Activated naive CD8-positive, alpha-beta T cell treated with anti-CD3 and anti-CD28 coated beads, Interleukin-2, amount 10 ng/mL, durations not matched to agents 7 days and 5 days (primary cell): Measurements from ENCODE around the gene PTPRN2. TPM values are rescaled to one million over a fixed set of nuclear protein-coding genes. Genes with fewer than 3 reads are reported as not detected.

Experiments
- ATAC-seq: fragments of 150-1000 bp; cut with Tn5 transposase; one replicate; pipeline ENCODE4 v1.10.0; 2021; ENCODE audit warnings: low read depth, moderate library complexity
- POLR2A ChIA-PET: fragments of 350-600 bp; sonication (Branson Sonifier 250); formaldehyde crosslinking; loops from one replicate; lab custom pipeline; 2021; ENCODE audit warnings: antibody characterized with exemption; lab: Charles Lee
- DNase-seq: peaks from one replicate; pipeline ENCODE4 v3.0.0; 2021
- H3K27ac Mint-ChIP-seq: one replicate; pipeline ENCODE4 v1.8.0; 2022; ENCODE audit warnings: mild to moderate bottlenecking, mixed read lengths
- H3K27me3 Mint-ChIP-seq: one replicate; pipeline ENCODE4 v1.8.0; 2022; ENCODE audit warnings: mild to moderate bottlenecking, moderate library complexity, mixed read lengths
- H3K36me3 Mint-ChIP-seq: one replicate; pipeline ENCODE4 v1.8.0; 2021; ENCODE audit warnings: mild to moderate bottlenecking, mixed read lengths
- H3K4me1 Mint-ChIP-seq: one replicate; pipeline ENCODE4 v1.8.0; 2021; ENCODE audit warnings: mixed read lengths
- H3K4me3 Mint-ChIP-seq: one replicate; pipeline ENCODE4 v1.8.0; 2022; ENCODE audit warnings: mild to moderate bottlenecking, moderate library complexity, mixed read lengths
- H3K9me3 Mint-ChIP-seq: one replicate; pipeline ENCODE4 v1.8.0; 2021; ENCODE audit warnings: mixed read lengths
- total RNA-seq, 2 experiments: library from RNA; stranded (reverse); gene quantifications; one replicate each; pipeline ENCODE4 v1.2.3, GENCODE V29; 2021

Gene PTPRN2
- total RNA-seq, 2 experiments from 2014 or later = 4.5 to 4.9 TPM

GRCh38 chr7:158145370-158145769 is 442.3 kb downstream of the PTPRN2 start:
- Mint-ChIP-seq H3K27me3 (no peaks in the 10 kb centered on the region), H3K27ac (no peak overlapping the region), H3K9me3 (peaks cover 1% of the 10 kb centered on the region), H3K4me1 (no peaks in the 10 kb centered on the region), H3K36me3 (no peaks in the 10 kb centered on the region), H3K4me3 (no peak overlapping the region)
- POLR2A ChIA-PET = no interaction called here
- no peak for DNase-seq
- ATAC-seq = no peak

GRCh38 chr7:158143196-158144120 is 444.2 kb downstream of the PTPRN2 start:
- Mint-ChIP-seq H3K4me3 (no peak overlapping the region), H3K4me1 (no peaks in the 10 kb centered on the region), H3K27ac (no peak overlapping the region), H3K9me3 (peaks cover 1% of the 10 kb centered on the region), H3K36me3 (no peaks in the 10 kb centered on the region), H3K27me3 (no peaks in the 10 kb centered on the region)
- POLR2A ChIA-PET = no interaction called here
- ATAC-seq (no peak), DNase-seq (no peak)

- ATAC-seq (no peak), DNase-seq (no peak)
- H3K9me3 Mint-ChIP-seq = peaks cover 1% of the 10 kb centered on the region
- no peaks in the 10 kb centered on the region for H3K4me1 Mint-ChIP-seq
- H3K27me3 Mint-ChIP-seq = no peaks in the 10 kb centered on the region
- POLR2A ChIA-PET = no interaction called here
- no peak overlapping the region for H3K4me3 Mint-ChIP-seq
- no peaks in the 10 kb centered on the region for H3K36me3 Mint-ChIP-seq
- no peak overlapping the region for H3K27ac Mint-ChIP-seq
Measured at GRCh38 chr7:158142657-158143056, 445.0 kb downstream of the PTPRN2 start.

GRCh38 chr7:158141806-158142518 is 445.7 kb downstream of the PTPRN2 start:
- H3K4me1 Mint-ChIP-seq = no peaks in the 10 kb centered on the region
- POLR2A ChIA-PET = no interaction called here
- no peak overlapping the region for H3K27ac Mint-ChIP-seq
- H3K27me3 Mint-ChIP-seq = no peaks in the 10 kb centered on the region
- ATAC-seq (no peak), DNase-seq (no peak)
- no peaks in the 10 kb centered on the region for H3K36me3 Mint-ChIP-seq
- peaks cover 1% of the 10 kb centered on the region for H3K9me3 Mint-ChIP-seq
- H3K4me3 Mint-ChIP-seq = no peak overlapping the region

- Mint-ChIP-seq H3K27ac (no peak overlapping the region), H3K36me3 (no peaks in the 10 kb centered on the region), H3K27me3 (no peaks in the 10 kb centered on the region), H3K4me1 (no peaks in the 10 kb centered on the region), H3K4me3 (no peak overlapping the region), H3K9me3 (no peaks in the 10 kb centered on the region)
- POLR2A ChIA-PET = no interaction called here
- ATAC-seq (no peak), DNase-seq (no peak)
Measured at GRCh38 chr7:158141221-158141582, 446.4 kb downstream of the PTPRN2 start.

- H3K27ac Mint-ChIP-seq = no peak overlapping the region
- no peaks in the 10 kb centered on the region for H3K27me3 Mint-ChIP-seq
- DNase-seq (no peak), ATAC-seq (no peak)
- no peaks in the 10 kb centered on the region for H3K9me3 Mint-ChIP-seq
- no peaks in the 10 kb centered on the region for H3K36me3 Mint-ChIP-seq
- H3K4me3 Mint-ChIP-seq = no peak overlapping the region
- POLR2A ChIA-PET = no interaction called here
- no peaks in the 10 kb centered on the region for H3K4me1 Mint-ChIP-seq
Measured at GRCh38 chr7:158140538-158141220, 446.9 kb downstream of the PTPRN2 start.

GRCh38 chr7:158139499-158139898 is 448.1 kb downstream of the PTPRN2 start:
- no peaks in the 10 kb centered on the region for H3K9me3 Mint-ChIP-seq
- ATAC-seq (no peak), DNase-seq (no peak)
- H3K4me1 Mint-ChIP-seq = no peaks in the 10 kb centered on the region
- H3K27ac Mint-ChIP-seq = no peak overlapping the region
- H3K4me3 Mint-ChIP-seq = no peak overlapping the region
- POLR2A ChIA-PET = no interaction called here
- no peaks in the 10 kb centered on the region for H3K36me3 Mint-ChIP-seq
- no peaks in the 10 kb centered on the region for H3K27me3 Mint-ChIP-seq

GRCh38 chr7:158138329-158138597 is 449.4 kb downstream of the PTPRN2 start:
- no peak overlapping the region for H3K4me3 Mint-ChIP-seq
- POLR2A ChIA-PET = no interaction called here
- no peaks in the 10 kb centered on the region for H3K4me1 Mint-ChIP-seq
- no peak overlapping the region for H3K27ac Mint-ChIP-seq
- H3K36me3 Mint-ChIP-seq = no peaks in the 10 kb centered on the region
- DNase-seq (no peak), ATAC-seq (no peak)
- H3K9me3 Mint-ChIP-seq = no peaks in the 10 kb centered on the region
- H3K27me3 Mint-ChIP-seq = no peaks in the 10 kb centered on the region

- Mint-ChIP-seq H3K27ac (no peak overlapping the region), H3K27me3 (no peaks in the 10 kb centered on the region), H3K9me3 (no peaks in the 10 kb centered on the region), H3K4me3 (no peak overlapping the region), H3K36me3 (no peaks in the 10 kb centered on the region), H3K4me1 (no peaks in the 10 kb centered on the region)
- POLR2A ChIA-PET = no interaction called here
- no peak for ATAC-seq
- no peak for DNase-seq
Measured at GRCh38 chr7:158137516-158138328, 449.9 kb downstream of the PTPRN2 start.

GRCh38 chr7:158135931-158136330 is 451.7 kb downstream of the PTPRN2 start:
- Mint-ChIP-seq H3K27me3 (no peaks in the 10 kb centered on the region), H3K36me3 (no peaks in the 10 kb centered on the region), H3K4me1 (no peaks in the 10 kb centered on the region), H3K9me3 (no peaks in the 10 kb centered on the region), H3K4me3 (no peak overlapping the region), H3K27ac (no peak overlapping the region)
- POLR2A ChIA-PET = no interaction called here
- ATAC-seq (no peak), DNase-seq (no peak)

- POLR2A ChIA-PET = no interaction called here
- no peaks in the 10 kb centered on the region for H3K27me3 Mint-ChIP-seq
- DNase-seq (no peak), ATAC-seq (no peak)
- H3K27ac Mint-ChIP-seq = no peak overlapping the region
- no peak overlapping the region for H3K4me3 Mint-ChIP-seq
- no peaks in the 10 kb centered on the region for H3K9me3 Mint-ChIP-seq
- no peaks in the 10 kb centered on the region for H3K36me3 Mint-ChIP-seq
- no peaks in the 10 kb centered on the region for H3K4me1 Mint-ChIP-seq
Measured at GRCh38 chr7:158134824-158135223, 452.8 kb downstream of the PTPRN2 start.

- POLR2A ChIA-PET = no interaction called here
- Mint-ChIP-seq H3K9me3 (no peaks in the 10 kb centered on the region), H3K27me3 (no peaks in the 10 kb centered on the region), H3K27ac (no peak overlapping the region), H3K36me3 (no peaks in the 10 kb centered on the region), H3K4me1 (no peaks in the 10 kb centered on the region), H3K4me3 (no peak overlapping the region)
- no peak for ATAC-seq
- DNase-seq = no peak
Measured at GRCh38 chr7:158133515-158134271, 453.9 kb downstream of the PTPRN2 start.

- POLR2A ChIA-PET = no interaction called here
- ATAC-seq = no peak
- Mint-ChIP-seq H3K27ac (no peak overlapping the region), H3K4me3 (no peak overlapping the region), H3K4me1 (no peaks in the 10 kb centered on the region), H3K27me3 (no peaks in the 10 kb centered on the region), H3K36me3 (no peaks in the 10 kb centered on the region), H3K9me3 (no peaks in the 10 kb centered on the region)
- no peak for DNase-seq
Measured at GRCh38 chr7:158133057-158133456, 454.6 kb downstream of the PTPRN2 start.
